Kidney (tissue), 14 donors: ENCODE results near the gene ZNF578. TPM values are rescaled to one million over a fixed set of nuclear protein-coding genes. Genes with fewer than 3 reads are reported as not detected.
"Not testable (repeated sequence)": the region's sequence is repeated elsewhere in the genome, so short reads cannot be mapped to it uniquely, and the experiment has no call there.

Experiments used
- DNase-seq, 5 donors: peaks; one replicate each; pipeline ENCODE4 v3.0.0-alpha.2; 2013 to 2020
- FAIRE-seq: peaks from 2 replicates; lab custom pipeline; 2012; peaks lifted over from hg19 to GRCh38; lab: Jason Lieb, UNC
- H3K27ac ChIP-seq, 2 donors: one replicate each; pipeline ENCODE4 v1.7.0; 2013; ENCODE audit warnings: low read depth in 2 of 2, low read length in 2 of 2, inconsistent platforms in 1 of 2
- H3K27me3 ChIP-seq: one replicate; pipeline ENCODE4 v1.7.1; 2013; ENCODE audit warnings: low read length, inconsistent platforms; ENCODE audit not compliant: control insufficient read depth, insufficient read depth
- H3K36me3 ChIP-seq, 3 donors: one replicate each; pipeline versions ENCODE4 v1.7.0 to v1.7.1; 2013; ENCODE audit warnings: low read length in 3 of 3, control low read depth in 1 of 3, inconsistent platforms in 1 of 3; ENCODE audit not compliant: insufficient read depth in 3 of 3, control insufficient read depth in 2 of 3
- H3K4me1 ChIP-seq, 3 donors: one replicate each; pipeline versions ENCODE4 v1.7.0 to v1.7.1; 2013; ENCODE audit warnings: low read length in 3 of 3, inconsistent platforms in 1 of 3, low read depth in 1 of 3; ENCODE audit not compliant: control insufficient read depth in 2 of 3, insufficient read depth in 2 of 3
- H3K4me3 ChIP-seq, 3 donors: one replicate each; pipeline versions ENCODE4 v1.7.0 to v1.8.1; 2013; ENCODE audit warnings: low read length in 3 of 3, control low read depth in 1 of 3, inconsistent platforms in 1 of 3
- H3K9ac ChIP-seq, 3 donors: one replicate each; pipeline versions ENCODE4 v1.7.0 to v1.7.1; 2013; ENCODE audit warnings: low read length in 3 of 3, control low read depth in 1 of 3, inconsistent platforms in 1 of 3
- H3K9me3 ChIP-seq, 3 donors: one replicate each; pipeline versions ENCODE4 v1.7.0 to v1.7.1; 2013; ENCODE audit warnings: low read length in 3 of 3, control low read depth in 1 of 3, inconsistent platforms in 1 of 3; ENCODE audit not compliant: control insufficient read depth in 2 of 3, insufficient read depth in 1 of 3
- CTCF ChIP-seq: IDR thresholded peaks from 3 replicates; pipeline ENCODE4 v1.5.1; 2012; ENCODE audit warnings: mild to moderate bottlenecking, moderate library complexity, borderline replicate concordance; ENCODE audit not compliant: insufficient read depth; ENCODE audit errors: extremely low read depth
- intact Hi-C: fragments of 100-400 bp; cut with DNase I; formaldehyde crosslinking; loops from one replicate; pipeline ENCODE4 v1.11.1; 2022
- polyA plus RNA-seq: library from polyadenylated mRNA; stranded (reverse); fragments of 350-450 nt; fragmentation: Illumina TruSeq; extraction: RNeasy Lipid Tissue Mini Kit (QIAGEN cat#74804); gene quantifications from one replicate; pipeline ENCODE4 v1.2.3, GENCODE V29; 2014; ENCODE audit warnings: low read depth, low replicate concordance; ENCODE audit not compliant: insufficient read depth
- total RNA-seq: library from RNA; stranded (reverse); fragmentation: NEBNext Ultra II Directional; extraction: Animal tissue kit (Norgen Biotek cat#: 25700); gene quantifications from one replicate; pipeline ENCODE4 v1.2.1, GENCODE V29; 2021
- donor health status: control.
- donor health status: control.
- donor health status: control.
- donor health status: control.
- donor health status: control.
- donor health status: DM: yes; HTN: yes; CAD: no.
- donor health status: Normal renal cell carcinoma (clear cell type).

ZNF578 gene
- total and polyA plus RNA-seq, 2 donors from 2014 or later, result 0.69 to 3.7 TPM

- no peaks in the 10 kb centered on the region for H3K27me3 ChIP-seq
- peak overlapping the region; percentile 60 to 64 (median 61) for H3K4me3 ChIP-seq
- peak overlapping the region in 2 of 3 donors; percentile 40 to 63 for H3K9ac ChIP-seq
- no peaks in the 10 kb centered on the region for H3K9me3 ChIP-seq
- peaks cover 0 to 2% (median 0%) of the 10 kb centered on the region in 3 donors for H3K4me1 ChIP-seq
- FAIRE-seq (no peak), DNase-seq (peak; percentile 87 to 94 (median 91))
- peak overlapping the region; percentile 25 to 67 for H3K27ac ChIP-seq
- intact Hi-C loops, result no loop called here
- peaks cover 0 to 8% (median 0%) of the 10 kb centered on the region in 3 donors for H3K36me3 ChIP-seq
- no peak for TF ChIP-seq CTCF
Observed at GRCh38 chr19:52535771-52536447, 82.6 kb downstream of the ZNF578 start.

- Histone ChIP-seq H3K36me3 (peaks cover 0 to 8% (median 0%) of the 10 kb centered on the region in 3 donors), H3K9me3 (no peaks in the 10 kb centered on the region), H3K4me3 (peak overlapping the region in 2 of 3 donors; percentile 60 to 64), H3K27ac (peak overlapping the region in 1 of 2 donors; percentile 25), H3K9ac (peak overlapping the region in 1 of 3 donors; percentile 63), H3K27me3 (no peaks in the 10 kb centered on the region), H3K4me1 (peaks cover 0 to 2% (median 0%) of the 10 kb centered on the region in 3 donors)
- TF ChIP-seq CTCF, result no peak
- DNase-seq (peak in 1 of 5 donors; percentile 27), FAIRE-seq (no peak)
- intact Hi-C loops, result no loop called here
Observed at GRCh38 chr19:52536448-52536800, 83.1 kb downstream of the ZNF578 start.

GRCh38 chr19:52538815-52539214 lies 85.5 kb downstream of the ZNF578 start:
- H3K27ac ChIP-seq, H3K4me3 ChIP-seq, intact Hi-C loops, H3K4me1 ChIP-seq, H3K9ac ChIP-seq, DNase-seq, FAIRE-seq, H3K9me3 ChIP-seq, H3K27me3 ChIP-seq, H3K36me3 ChIP-seq: not testable (repeated sequence)

- H3K9ac ChIP-seq, H3K27me3 ChIP-seq, DNase-seq, FAIRE-seq, H3K4me1 ChIP-seq, H3K27ac ChIP-seq, intact Hi-C loops, H3K4me3 ChIP-seq, H3K9me3 ChIP-seq: not testable (repeated sequence)
- peaks cover 0 to 12% (median 2%) of the 10 kb centered on the region in 3 donors for H3K36me3 ChIP-seq
Observed at GRCh38 chr19:52541176-52541575, 87.8 kb downstream of the ZNF578 start.
